ENCODE measurements around the gene TAAR8. TPM values are rescaled to one million over a fixed set of nuclear protein-coding genes. Genes with fewer than 3 reads are reported as not detected.

Gene TAAR8
- total and polyA plus RNA-seq, 2 of the 13 experiments (the other 11 are each of a cell fraction or from before 2014, with no cell fraction given) = 0.07 TPM; not detected in 1

DNA sequence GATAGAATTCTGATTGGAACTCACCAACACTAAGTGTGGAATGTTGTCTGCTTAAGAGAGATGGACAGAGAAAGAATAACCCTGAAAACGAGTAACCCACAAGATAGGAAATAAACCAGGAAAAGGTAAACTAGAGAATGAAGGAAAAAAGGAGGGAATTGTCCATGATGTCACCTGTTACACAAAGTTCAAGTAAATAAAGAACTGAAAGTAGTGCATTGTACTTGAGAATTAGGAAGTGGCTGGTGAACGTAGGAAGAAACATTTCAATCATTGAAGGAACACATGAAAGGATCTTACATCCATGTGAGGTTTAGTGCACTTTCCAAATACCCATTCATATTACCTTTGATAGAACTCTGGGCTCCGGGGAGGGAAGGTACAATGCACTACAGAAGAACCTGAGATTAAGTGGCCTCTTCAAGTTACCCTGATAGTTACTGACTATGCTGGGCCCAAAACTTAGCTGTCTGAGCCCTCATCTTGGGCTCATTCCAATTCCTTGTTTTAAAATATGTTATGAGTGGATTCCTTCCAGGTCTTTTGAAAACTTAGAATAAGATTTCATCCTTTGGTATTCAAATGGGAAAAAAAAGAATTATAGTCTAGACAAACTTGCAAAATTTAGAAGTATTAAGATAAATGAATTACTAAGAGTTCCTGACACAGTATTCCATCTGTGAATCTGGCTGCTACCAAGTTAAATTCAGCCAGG is 38.5 kb upstream of the TAAR8 start (continued):
- TF ChIP-seq BRD4 (CRISPR knock-in tag; IDR thresholded peaks at IDR 0.05) = no peak
- TF ChIP-seq, protein P1, sequence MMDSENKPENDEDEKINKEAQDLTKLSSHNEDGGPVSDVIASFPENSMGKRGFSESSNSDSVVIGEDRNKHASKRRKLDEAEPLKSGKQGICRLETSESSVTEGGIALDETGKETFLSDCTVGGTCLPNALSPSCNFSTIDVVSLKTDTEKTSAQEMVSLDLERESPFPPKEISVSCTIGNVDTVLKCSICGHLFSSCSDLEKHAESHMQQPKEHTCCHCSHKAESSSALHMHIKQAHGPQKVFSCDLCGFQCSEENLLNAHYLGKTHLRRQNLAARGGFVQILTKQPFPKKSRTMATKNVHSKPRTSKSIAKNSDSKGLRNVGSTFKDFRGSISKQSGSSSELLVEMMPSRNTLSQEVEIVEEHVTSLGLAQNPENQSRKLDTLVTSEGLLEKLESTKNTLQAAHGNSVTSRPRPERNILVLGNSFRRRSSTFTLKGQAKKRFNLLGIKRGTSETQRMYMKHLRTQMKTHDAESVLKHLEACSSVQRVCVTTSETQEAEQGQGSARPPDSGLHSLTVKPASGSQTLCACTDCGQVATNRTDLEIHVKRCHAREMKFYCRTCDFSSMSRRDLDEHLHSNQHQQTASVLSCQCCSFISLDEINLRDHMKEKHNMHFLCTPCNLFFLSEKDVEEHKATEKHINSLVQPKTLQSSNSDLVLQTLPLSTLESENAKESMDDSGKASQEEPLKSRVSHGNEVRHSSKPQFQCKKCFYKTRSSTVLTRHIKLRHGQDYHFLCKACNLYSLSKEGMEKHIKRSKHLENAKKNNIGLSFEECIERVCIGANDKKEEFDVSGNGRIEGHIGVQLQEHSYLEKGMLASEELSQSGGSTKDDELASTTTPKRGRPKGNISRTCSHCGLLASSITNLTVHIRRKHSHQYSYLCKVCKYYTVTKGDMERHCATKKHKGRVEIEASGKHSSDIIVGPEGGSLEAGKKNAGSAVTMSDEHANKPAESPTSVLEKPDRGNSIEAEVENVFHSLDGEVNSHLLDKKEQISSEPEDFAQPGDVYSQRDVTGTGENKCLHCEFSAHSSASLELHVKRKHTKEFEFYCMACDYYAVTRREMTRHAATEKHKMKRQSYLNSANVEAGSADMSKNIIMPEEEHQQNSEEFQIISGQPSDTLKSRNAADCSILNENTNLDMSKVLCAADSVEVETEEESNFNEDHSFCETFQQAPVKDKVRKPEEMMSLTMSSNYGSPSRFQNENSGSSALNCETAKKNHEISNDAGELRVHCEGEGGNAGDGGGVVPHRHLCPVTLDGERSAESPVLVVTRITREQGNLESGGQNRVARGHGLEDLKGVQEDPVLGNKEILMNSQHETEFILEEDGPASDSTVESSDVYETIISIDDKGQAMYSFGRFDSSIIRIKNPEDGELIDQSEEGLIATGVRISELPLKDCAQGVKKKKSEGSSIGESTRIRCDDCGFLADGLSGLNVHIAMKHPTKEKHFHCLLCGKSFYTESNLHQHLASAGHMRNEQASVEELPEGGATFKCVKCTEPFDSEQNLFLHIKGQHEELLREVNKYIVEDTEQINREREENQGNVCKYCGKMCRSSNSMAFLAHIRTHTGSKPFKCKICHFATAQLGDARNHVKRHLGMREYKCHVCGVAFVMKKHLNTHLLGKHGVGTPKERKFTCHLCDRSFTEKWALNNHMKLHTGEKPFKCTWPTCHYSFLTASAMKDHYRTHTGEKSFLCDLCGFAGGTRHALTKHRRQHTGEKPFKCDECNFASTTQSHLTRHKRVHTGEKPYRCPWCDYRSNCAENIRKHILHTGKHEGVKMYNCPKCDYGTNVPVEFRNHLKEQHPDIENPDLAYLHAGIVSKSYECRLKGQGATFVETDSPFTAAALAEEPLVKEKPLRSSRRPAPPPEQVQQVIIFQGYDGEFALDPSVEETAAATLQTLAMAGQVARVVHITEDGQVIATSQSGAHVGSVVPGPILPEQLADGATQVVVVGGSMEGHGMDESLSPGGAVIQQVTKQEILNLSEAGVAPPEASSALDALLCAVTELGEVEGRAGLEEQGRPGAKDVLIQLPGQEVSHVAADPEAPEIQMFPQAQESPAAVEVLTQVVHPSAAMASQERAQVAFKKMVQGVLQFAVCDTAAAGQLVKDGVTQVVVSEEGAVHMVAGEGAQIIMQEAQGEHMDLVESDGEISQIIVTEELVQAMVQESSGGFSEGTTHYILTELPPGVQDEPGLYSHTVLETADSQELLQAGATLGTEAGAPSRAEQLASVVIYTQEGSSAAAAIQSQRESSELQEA (CRISPR knock-in tag; IDR thresholded peaks at IDR 0.05; ENCODE audit: not compliant biosample characterization) = no peak
- peak; percentile 70 for TF ChIP-seq FOXA3 (CRISPR knock-in tag; IDR thresholded peaks at IDR 0.05)
- TF ChIP-seq NFYC (CRISPR knock-in tag; IDR thresholded peaks at IDR 0.05) = no peak
- no peak for TF ChIP-seq CHCHD3 (CRISPR knock-in tag; IDR thresholded peaks at IDR 0.05)
- TF ChIP-seq SP4 (CRISPR knock-in tag; IDR thresholded peaks at IDR 0.05) = no peak
- TF ChIP-seq, protein P2, sequence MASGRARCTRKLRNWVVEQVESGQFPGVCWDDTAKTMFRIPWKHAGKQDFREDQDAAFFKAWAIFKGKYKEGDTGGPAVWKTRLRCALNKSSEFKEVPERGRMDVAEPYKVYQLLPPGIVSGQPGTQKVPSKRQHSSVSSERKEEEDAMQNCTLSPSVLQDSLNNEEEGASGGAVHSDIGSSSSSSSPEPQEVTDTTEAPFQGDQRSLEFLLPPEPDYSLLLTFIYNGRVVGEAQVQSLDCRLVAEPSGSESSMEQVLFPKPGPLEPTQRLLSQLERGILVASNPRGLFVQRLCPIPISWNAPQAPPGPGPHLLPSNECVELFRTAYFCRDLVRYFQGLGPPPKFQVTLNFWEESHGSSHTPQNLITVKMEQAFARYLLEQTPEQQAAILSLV (CRISPR knock-in tag; IDR thresholded peaks at IDR 0.05; ENCODE audit: borderline replicate concordance) = no peak
- TF ChIP-seq, protein P3, sequence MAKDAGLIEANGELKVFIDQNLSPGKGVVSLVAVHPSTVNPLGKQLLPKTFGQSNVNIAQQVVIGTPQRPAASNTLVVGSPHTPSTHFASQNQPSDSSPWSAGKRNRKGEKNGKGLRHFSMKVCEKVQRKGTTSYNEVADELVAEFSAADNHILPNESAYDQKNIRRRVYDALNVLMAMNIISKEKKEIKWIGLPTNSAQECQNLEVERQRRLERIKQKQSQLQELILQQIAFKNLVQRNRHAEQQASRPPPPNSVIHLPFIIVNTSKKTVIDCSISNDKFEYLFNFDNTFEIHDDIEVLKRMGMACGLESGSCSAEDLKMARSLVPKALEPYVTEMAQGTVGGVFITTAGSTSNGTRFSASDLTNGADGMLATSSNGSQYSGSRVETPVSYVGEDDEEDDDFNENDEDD (CRISPR knock-in tag; IDR thresholded peaks at IDR 0.05; ENCODE audit: borderline replicate concordance) = peak; percentile 48; the same call in 1 of the 2 replicates
- no peak for TF ChIP-seq RARA (CRISPR knock-in tag; IDR thresholded peaks at IDR 0.05)
- TF ChIP-seq RAD21 (CRISPR knock-in tag; IDR thresholded peaks at IDR 0.05) = no peak
- peak; percentile 51; the same call in 1 of the 2 replicates for TF ChIP-seq ZFP36L1 (CRISPR knock-in tag; IDR thresholded peaks at IDR 0.05)
- no peak for TF ChIP-seq KDM2A (CRISPR knock-in tag; IDR thresholded peaks at IDR 0.05; ENCODE audit: borderline replicate concordance, low read depth)
- TF ChIP-seq TRIM24 (CRISPR knock-in tag; IDR thresholded peaks at IDR 0.05) = no peak
- no peak for TF ChIP-seq CC2D1A (CRISPR knock-in tag; IDR thresholded peaks at IDR 0.05)
- TF ChIP-seq ATF7-NPFF (CRISPR knock-in tag; IDR thresholded peaks at IDR 0.05; ENCODE audit: low read depth) = no peak

All from HepG2 (cell line).